Measurements from ENCODE around the gene SFMBT1.
"Not testable (repeated sequence)": the region's sequence is repeated elsewhere in the genome, so short reads cannot be mapped to it uniquely, and the experiment has no call there.

The SFMBT1 gene

DNA sequence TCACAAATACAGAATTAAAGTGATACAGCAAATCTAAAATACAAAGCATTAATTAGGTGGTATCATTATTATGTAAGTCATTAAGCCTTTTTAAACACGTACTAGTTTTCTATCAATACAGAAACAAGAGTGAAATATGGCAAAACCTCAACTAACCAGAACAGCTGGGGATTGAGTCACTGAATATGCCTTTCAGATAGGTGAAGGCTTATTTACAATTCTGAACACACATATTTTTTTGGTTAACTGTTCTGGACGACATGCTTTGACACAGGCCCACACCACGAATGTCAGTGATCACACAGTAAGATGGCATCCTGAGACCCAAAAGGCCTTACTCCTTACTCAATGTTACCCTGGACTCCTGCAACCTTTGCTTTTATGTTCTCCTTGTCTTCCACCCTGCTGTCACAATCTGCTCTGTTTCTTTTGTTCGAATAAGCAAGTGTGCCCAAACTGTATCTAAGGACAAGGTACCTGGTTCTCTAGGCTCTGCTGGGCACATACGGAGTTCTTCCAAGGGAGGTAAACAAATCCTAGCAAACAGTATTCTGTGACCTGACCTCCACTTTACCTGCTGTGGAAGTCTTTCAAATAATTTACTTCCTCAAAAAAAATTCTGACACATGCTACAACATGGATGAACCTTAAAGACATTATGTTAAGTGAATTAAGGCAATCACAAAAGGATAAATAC, 7.0 kb downstream of the SFMBT1 start:
- no peak for DNase-seq (ENCODE audit: low read depth)

DNA sequence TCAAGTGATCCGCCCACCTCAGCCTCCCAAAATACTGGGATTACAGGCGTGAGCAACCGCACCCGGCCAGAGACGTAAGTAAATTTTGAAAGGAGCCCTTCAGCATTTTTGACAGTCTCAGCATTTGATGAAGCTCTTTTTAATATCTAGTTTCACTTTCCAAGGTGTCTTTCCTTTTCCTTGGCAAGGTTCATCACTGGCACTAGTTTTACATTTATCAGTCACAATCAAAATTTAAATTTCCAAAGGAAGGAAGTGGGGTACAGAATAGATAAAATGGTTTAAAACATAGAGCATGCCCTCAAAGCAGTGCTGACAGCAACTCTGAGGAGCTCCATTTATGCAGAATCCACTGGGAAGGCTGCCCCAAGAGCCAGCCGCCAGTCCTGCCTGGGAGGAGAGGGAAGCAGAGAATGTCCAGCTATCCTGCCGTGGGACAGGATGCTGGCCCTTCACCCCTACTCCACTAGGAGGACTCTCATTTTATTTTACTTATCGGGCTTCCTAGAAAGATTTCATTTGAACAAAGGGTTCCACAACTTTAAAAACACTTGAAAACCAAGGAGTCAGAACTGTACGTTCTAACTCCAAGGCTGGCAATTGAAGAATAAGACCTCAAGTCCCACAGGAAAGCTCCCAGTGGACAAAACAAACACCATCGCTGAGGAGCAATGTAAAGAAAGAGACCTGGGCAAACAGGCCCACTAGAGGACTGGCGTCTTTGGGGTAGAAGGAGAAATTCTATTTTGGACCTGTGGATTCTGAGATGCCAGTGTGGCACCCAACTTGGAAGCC, 9.9 kb downstream of the SFMBT1 start:
- DNase-seq (ENCODE audit: low read depth): no peak

DNA sequence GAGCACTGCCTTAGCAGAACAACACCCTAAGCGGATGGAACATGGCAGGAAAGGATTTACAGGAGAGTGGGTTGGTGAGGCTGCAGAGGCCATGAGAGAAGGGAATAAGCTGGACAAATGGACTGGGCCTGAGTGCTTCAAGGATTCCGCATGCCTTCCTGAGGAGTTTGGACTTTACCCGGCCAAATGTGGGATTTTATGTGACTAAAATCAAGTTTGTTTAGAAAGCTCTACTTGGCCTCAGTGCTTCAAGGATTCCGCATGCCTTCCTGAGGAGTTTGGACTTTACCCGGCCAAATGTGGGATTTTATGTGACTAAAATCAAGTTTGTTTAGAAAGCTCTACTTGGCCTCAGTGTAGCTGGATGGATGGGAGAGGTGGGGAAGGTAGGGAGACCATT, 10.9 kb downstream of the SFMBT1 start:
- DNase-seq (ENCODE audit: low read depth): not testable (repeated sequence)

DNA sequence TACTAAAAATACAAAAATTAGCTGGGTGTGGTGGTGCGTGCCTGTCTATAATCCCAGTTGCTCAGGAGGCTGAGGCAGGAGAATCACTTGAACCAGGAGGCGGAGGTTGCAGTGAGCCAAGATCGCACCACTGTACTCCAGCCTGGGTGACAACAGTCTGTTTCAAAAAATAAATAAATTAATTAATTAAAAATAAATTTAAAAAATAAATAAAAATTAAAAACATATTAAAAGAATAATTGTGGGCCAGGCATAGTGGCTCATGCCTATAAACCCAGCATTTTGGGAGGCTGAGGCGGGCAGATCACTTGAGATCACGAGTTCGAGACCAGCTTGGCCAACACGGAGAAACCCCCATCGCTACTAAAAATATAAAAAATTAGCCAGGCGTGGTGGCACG, 11.5 kb downstream of the SFMBT1 start:
- not testable (repeated sequence) for DNase-seq (ENCODE audit: low read depth)

DNA sequence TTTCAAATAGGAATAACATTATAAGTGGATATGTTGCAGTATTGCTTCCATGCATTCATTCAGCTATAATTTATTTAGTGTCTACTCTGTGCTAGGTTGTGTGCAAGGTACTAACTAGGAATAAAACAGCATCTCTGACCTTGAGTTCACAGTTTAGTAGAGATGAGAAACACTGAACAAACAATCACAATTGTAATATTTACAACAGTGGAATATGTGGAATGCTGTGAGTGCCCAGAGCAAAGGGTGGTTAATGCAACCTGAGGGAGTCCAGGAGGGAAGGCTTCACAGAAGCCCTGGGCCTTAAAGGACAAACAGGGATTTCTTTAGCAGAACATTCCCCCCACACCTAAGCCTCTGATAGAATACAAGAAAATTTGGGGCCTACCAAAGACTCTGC, 13.3 kb downstream of the SFMBT1 start:
- no peak for DNase-seq (ENCODE audit: low read depth)

DNA sequence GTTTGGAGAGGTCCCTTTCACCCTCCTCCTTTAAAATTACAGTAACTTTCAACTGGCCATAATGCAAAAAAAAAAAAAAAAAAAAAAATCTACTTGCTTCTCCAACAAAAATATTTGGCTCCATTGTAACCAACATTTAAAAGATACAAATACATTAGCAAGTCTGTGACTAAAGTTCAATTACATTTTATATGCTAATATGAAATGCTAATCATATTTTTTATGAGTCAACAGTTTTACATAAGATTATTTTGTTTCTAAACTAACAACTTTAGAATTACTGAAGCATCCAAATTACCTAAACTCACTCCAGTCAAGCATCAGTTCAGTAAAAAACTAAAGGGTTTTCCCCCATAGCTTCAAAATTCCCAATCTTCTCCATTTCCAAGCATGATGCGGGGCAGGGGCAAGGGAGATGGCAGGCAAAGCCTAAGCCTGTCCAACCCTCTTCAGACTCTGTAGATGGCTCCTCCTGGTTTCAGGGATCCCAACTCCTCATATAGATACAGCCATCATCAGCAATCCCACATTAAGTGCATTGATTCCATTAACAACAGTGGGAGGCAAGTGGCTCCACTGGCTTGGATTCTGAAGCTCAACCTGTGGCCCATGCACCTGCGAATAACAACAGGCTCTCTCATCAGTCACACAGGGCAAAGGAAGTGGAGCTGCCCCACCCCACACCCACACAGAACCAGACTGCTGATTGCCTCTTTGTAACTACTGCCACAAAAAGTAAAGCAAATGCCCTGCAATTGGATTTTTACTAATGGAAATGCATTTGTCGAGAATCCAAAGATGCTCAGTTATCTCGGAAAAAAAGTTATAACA, 15.0 kb downstream of the SFMBT1 start:
- no peak for DNase-seq (ENCODE audit: low read depth)

DNA sequence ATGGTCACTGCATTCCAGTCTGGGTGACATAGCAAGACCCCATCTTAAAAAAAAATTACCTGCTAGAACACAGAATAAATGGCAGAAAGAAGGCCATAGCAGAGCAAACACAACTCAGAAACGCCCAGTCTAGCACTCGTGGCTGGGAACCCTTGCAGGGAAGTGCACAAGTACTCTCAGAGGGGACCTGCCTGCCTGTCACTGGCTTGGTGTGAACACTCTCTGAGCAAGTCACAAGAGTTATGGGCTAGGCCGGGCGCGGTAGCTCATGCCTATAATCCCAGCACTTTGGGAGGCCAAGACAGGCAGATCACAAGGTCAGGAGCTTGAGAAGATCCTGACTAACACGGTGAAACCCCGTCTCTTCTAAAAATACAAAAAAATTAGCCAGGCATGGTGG, 17.2 kb downstream of the SFMBT1 start:
- DNase-seq (ENCODE audit: low read depth): no peak

DNA sequence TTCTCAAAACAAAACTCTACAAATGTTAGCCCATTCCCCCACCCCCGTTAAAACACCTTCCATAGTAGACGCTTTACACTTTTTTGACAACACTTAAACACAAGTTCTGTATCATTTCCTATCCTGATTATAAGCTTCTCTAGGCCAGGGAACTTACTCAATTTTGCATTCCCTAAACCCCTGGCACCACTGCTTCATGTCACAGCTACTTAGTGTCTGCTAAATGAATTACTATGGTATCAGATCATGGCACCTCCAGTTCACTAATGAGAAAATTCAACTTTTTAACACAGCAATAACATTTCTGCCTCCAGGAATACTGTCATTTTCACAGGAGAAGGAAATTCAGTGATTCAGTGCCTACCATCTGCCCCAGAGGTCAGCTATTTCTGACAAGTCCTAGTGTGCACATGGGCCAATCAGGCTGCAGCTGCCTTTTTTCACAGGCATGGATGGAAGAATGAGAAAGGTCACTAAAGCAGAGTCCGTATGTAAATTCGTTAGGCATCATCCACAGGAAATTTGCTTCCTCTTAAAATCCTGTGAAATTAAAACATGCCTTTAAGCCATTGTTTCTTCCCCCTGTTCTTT, 18.5 kb downstream of the SFMBT1 start:
- DNase-seq (ENCODE audit: low read depth): no peak

DNA sequence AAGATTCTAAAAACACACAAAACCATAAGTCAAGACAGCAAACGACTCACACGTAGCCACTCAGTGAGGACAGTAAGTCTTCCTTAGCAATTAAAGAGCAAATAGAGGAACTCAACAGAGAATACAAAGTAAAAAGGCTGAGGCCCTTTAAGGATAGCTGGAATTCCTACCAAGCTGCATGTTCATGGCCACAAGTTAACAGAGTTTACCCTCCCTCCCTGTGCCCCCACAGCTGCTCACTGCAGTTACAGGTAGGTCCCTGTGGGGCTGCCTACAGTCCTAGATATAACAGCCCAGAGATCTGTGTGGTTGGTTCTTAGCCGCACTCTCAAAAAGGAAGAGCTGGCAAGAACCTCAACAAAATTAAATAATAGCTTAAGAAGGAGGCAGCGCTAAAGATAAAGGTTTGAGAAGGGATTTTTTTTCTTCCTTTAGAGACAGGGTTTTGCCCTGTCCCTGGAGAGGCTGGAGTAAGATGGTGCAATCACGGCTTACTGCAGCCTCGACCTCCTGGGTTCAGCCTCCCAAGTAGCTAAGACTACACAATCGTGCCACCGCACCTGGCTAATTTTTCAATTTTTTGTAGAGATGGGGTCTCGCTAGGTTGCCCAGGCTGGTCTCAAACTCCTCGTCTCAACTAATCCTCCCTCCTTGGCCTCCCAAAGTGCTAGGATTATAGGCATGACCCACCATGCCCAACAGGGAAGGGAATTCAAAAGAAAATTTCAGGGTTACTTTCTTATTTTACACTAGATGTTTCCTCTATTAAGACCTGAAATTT, 19.3 kb downstream of the SFMBT1 start:
- DNase-seq (ENCODE audit: low read depth): no peak

DNA sequence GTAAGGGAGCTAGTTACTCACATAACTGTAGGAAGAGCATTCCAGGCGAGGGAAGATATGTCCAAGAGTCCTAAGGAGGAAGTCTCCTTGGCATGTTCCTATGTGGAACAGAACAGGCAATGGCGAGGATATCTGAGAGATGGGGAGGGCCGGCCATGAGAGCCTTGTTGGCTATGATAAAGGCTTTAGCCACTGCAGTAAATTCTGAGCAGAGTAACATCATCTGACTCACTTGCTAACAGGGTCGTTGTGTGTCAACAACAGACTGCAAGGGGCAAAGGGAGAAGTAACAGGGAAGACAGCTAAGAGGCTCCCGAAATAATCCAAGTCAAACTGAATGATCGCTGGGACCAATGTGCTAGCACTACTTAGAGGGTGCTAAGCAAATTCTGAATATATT, 21.6 kb downstream of the SFMBT1 start:
- no peak for DNase-seq (ENCODE audit: low read depth)

DNA sequence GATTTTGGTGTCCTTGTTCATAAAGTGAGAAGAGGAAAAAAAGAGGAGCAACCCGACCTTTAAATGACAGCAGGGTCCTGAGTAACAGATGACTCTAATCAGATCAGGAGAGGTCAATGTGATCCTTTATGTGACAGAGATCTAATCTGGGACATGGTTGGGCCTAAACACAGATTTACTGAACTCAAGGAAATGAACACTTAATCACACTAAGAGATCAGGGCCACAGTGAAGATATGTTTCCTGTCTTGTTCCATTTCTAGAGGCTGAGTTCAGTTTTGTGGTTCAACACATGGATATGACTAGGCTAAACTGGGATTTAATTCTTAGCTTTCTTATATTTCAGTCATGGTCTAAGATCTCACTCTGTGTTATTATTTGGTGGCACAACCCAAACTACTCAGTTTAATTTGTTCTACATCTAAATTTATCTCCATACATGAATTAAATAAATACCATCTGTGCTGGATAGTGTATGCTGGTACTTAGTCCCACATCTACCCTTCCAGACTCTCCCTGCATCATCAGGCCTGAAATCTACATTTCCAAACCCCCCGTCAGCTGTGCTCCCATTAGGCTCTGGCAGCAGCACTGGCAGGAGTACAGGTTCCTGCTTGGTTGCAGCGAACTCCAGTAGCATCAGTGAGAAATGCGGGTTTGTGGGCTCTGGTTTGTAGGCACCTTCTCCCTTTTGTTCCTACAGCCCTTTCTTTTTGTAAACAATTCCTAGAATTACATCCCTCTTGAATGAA, 22.6 kb downstream of the SFMBT1 start:
- no peak for DNase-seq (ENCODE audit: low read depth)

DNA sequence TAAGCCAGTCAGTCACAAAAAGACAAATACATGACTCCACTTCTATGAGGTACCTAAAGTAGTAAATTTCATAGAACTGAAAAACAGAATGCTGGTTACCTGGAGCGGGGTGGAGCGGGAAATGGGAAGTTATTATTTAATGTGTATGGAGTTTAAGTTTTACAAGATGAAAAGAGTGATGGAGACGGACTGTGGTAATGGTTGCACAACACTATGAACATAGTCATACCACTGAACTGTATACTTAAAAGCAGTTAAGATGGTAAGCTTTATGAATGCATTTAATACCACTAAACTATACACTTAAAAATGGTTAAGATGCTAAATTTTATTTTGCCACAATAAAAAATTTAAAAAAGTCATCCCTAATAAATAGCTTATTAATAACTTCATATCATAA, 23.2 kb downstream of the SFMBT1 start:
- DNase-seq (ENCODE audit: low read depth): no peak

DNA sequence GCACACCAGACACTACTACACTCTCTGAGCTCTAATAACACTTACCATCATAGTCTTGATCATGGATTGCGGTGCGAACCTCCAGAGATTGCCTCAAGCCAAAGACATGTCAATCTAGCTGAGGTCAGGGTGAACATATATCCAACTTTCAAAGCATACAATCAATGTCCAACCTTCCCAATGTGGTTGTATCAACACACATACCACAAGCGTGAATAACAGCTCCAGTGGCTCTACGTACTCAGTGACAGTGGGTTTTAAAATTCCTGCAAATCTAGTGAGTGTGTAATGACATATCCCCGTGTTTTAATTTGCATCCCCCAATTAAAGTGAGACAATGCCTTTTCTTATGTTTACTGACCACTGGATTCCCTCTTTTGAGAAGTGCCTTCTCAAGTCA, 29.6 kb downstream of the SFMBT1 start:
- DNase-seq (ENCODE audit: low read depth): no peak

DNA sequence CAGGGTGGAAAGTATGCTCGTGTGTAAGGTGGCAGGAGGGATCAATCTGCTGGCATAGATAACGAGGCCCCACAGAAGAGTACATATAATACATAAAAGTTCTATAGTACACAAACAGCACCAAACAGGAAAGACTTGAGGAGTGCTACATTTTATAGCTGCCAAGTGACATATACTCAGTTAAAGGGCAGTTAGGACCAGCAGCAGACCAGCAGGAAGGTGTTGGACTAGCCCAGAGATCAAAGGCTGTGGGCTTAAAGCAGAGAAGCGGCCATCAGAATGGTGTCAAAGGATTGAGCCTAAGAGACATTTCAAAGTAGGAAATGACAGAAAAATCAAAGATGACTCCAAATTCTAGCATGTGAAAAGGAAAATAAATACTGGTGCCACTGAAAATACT, 34.5 kb downstream of the SFMBT1 start:
- no peak for DNase-seq (ENCODE audit: low read depth)

DNA sequence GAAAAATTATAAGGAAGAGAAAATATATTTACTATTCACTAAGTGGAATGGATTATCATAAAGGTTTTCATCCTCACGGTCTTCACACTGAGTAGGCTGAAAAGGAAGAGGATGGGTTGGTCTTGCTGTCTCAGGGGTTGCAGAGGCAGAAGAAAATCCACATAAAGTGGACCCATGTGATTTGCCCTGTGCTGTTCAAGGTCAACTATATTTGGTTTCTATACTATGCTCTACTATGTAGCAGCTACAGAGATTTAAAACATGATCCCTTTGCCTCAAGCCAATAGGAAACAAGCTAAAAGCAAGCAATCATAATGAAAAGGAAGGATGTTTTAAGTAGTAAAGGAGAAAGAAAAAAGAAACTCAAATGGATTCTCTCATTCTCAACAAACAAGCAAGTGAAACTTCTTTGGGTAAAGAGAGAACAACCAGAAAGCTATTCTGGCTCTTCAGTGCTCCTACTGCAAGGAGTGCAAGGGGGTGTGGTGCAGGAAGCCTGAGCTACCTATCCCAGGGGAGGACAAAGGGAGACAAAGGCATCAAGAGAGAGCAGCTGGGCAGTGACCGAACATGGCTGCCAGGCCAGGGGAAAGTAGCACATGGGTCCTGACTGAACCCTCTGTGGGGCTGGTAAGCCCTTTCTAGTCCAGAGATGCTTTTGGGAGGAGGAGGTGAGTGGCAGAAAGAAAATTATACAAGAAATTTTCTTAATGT, 35.9 kb downstream of the SFMBT1 start:
- no peak for DNase-seq (ENCODE audit: low read depth)

DNA sequence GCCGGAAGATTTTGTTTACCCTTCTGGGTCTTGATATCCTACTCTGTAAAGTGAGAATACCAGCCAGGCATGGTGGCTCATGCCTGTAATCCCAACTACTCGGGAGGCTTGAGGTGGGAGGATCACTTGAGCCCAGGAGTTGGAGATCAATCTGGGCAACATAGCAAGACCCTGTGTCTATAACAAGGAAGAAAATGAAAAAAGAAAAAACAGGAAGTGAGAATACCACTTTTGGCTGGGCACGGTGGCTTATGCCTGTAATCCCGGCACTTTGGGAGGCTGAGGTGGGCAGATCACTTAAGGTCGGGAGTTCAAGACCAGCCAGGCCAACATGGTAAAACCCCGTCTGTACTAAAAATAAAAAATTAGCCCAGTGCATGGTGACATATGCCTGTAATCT, 36.9 kb downstream of the SFMBT1 start:
- DNase-seq (ENCODE audit: low read depth): no peak

DNA sequence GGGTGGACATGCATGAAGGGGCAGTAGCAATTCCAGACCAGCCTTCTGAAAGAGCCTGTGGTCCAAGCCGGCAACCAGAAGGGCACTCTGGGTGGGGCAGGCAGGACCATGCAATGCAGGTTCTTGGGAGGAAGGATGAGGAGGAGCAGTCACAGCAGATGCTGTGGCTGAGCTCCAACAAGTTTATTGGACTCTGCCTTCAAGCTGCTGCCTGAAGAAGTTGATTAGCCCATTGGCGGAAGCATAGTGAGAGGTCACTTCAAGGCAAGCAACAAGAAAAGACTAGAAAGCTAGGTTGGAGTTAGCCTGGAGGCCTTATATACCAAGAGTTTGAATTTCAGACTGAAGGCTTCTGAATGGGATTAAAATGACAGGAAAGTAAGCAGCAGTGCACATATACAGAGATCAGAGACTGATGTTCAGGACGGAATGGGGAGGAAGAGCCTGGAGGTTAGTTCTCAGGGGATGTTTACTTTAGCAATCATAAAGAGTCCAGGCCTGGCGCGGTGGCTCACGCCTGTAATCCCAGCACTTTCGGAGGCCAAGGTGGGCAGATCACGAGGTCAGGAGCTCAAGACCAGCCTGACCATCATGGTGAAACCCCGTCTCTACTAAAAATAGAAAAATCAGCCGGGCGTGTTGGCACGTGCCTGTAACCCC, 39.9 kb downstream of the SFMBT1 start:
- DNase-seq (ENCODE audit: low read depth): no peak

DNA sequence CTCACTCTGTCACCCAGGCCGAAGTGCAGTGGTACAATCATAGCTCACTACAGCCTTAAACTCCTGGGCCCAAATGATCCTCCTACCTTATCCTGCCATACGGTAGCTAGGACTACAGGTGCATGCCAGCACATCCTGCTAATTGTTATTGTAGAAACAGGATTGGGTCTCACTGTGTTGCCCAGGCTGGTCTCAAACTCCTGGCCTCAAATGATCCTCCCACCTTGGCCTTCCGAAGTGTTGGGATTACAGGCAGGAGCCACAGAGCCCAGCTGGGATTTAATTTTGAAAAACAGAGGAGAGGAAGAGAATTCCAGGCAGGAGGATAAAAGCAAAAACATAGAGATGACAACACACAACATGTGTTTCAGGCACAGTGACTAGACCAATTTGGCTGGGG, 40.5 kb downstream of the SFMBT1 start:
- no peak for DNase-seq (ENCODE audit: low read depth)

DNA sequence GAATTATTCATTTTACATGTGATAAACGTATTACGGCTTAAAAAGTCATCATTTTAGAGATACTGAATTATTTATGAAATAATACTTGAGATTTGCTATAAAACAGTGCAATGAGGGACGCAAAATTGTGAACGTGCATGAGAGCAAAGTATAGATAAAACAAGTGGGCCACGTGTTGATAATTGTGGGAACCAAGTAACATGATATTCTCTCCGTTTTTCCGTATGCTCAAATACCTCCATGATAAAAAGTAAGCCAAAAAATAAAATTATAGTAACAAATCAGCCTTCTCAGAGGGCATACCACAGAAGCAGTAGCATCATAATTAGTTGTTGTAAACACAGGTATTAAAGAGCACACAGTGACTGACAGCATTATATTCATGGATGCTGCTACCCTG, 42.6 kb downstream of the SFMBT1 start:
- no peak for DNase-seq (ENCODE audit: low read depth)
